ENCODE results near the gene PEA15.

- TF ChIP-seq POLR2AphosphoS5 (IDR thresholded peaks at IDR 0.05; ENCODE audit: low read depth, low read length) (no peak), POLR2A (IDR thresholded peaks at IDR 0.05; ENCODE audit: low read depth, low read length) (no peak), TAF1 (IDR thresholded peaks at IDR 0.05; ENCODE audit: borderline replicate concordance, low read depth, low read length) (no peak)
These were observed 35.4 kb upstream of the PEA15 start for GRCh38 chr1:160169553-160170399.

Data from GM12892 (cell line).